HG02973 (cell line): ENCODE measurements around the gene ENTREP1.
"Not testable (repeated sequence)": the region's sequence is repeated elsewhere in the genome, so short reads cannot be mapped to it uniquely, and the experiment has no call there.

Experiments
- ATAC-seq: cut with Tn5 transposase; IDR thresholded peaks from one replicate; pipeline ENCODE4 v1.9.1; 2021; ENCODE audit warnings: moderate library complexity; ENCODE audit not compliant: unreplicated experiment

Gene ENTREP1

DNA sequence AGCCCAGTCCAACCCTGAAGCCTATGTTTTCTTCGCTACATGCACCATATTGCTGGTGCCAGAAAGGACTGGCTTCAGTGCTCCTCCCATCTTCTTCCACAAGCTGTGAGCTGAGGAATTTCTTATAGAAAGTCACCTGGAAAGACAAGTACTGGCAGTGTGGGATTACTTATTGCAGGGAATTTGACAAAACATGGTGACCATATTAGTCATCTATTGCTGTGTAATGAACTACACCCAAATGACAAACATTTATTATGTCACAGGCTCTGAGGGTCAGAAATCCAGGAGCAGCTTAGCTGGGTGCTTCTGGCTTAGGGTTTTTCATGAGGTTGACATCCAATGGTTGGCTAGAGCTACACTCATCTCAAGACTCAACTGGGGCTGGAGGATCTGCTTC, 75.5 kb downstream of the ENTREP1 start:
- no peak for ATAC-seq

DNA sequence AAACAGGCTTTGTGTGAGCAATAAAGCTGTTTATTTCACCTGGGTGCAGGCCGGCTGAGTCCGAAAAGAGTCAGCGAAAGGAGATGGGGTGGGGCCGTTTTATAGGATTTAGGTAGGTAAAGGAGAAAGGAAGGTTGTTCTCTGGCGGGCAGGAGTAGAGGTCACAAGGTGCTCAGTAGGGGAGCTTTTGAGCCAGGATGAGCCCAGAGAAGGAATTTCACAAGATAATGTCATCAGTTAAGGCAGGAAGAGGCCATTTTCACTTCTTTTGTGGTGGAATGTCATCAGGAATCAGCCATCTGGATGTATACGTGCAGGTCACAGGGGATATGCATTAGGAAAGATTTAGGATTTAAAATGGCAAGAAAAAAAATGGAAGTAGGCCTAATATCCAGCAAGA, 84.9 kb downstream of the ENTREP1 start:
- ATAC-seq: not testable (repeated sequence)

DNA sequence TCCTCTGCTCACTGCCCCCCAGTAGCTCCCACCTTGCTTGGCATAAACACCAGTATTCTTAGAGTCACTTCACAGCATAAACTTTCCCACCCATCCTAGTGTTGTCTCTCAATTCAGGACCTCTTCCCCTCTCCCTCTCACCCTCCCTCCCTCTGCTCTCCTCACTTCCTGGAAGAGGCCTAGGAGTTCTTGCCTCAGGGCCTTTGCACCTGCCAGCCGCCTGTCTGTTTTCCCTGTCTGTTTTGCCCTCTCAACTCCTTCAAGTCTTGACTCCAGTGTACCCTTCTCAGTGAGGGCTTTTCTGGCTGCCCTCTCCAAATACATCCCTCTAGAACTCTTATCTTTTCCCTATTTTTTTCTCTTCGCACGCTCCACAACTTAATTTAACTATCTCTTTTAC, 86.2 kb downstream of the ENTREP1 start:
- ATAC-seq: no peak

DNA sequence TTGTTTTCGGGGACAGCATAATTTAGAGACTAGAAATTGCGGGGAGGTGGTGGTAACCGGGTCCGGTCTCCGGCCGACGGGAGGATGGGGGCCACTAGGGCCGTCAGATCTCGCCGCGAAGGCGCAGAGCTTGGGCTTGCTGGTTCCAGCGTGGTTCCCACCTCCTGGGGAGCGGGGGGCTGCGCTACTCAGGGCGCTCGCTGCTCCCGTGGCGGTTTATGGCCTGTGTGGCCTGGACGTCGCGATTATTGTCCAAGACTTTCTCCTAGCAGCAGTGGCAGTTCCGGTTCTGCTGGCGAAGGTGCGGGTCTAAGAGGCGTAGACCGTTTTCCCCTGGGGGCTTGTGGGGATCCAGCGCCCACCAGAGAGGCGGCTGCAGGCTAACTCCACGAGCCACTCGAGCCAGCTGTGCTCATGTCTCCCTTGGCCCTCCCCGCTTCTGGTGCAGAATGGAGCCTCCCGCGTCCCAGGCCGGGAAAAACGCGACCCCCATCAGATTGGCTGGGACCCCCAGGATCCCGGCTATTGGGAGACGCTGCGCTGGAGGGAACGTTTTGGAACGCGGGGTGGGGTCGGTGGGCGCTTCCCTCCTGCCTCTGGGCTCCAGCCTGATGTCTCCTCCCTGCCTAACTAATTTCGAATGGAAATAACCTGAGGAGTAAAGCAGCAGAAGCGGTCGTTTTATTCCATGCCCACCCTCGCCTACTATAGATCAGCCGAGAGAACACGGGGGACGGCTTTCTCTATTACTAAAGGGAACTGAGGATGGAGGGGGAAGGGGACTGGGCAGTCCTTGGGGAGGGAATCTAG, 87.1 kb downstream of the ENTREP1 start:
- no peak for ATAC-seq

DNA sequence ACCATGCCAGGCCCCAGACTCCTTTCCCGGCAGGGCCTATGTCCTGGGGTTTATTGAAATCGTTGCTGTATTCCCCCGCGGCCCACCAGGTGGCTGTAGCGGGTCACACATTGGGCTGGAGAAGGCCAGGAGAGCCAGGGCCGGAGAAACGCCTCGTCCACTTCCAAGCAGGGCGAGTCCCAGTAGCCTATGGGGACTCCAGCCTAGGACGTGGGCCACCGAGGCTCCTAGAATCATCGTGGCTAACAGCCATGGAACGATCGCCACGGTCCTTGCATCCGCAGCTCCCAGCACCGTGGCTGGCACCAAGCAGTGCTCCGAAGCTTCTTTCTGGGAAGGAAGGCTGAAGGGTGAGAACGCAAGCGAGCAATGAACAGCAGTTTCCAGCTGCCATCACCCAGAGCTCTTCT, 87.7 kb downstream of the ENTREP1 start:
- no peak for ATAC-seq

DNA sequence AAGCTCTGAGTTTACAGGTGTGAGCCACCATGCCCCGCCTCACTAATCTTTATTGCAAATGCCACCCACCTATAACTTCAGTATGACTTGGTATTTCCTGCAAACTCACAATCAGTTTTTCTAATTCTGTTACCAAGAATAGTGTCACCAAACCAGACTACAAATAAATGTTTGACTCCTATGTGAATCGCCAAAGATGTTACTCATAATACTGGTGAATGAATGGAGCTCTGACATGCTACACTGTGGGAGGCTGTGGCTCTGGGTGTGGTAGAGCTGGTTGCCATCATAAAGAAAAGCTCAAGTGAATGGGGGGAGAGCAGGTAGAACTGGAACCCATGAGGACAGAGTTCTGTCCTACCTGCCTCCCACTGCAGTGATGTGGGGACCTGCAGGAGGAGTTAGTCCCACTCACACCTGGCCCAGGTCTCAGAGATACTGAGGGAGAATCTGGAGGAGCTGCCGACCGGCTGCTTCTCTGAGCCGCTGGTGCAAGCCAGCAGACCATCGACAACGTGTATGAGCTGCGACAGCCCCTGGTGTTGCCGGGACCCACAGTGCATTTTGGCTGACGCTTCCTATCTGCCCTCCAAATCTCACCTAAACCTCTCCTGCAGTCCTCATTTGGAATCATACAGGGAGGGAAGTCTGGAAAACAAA, 95.7 kb downstream of the ENTREP1 start:
- ATAC-seq: no peak

DNA sequence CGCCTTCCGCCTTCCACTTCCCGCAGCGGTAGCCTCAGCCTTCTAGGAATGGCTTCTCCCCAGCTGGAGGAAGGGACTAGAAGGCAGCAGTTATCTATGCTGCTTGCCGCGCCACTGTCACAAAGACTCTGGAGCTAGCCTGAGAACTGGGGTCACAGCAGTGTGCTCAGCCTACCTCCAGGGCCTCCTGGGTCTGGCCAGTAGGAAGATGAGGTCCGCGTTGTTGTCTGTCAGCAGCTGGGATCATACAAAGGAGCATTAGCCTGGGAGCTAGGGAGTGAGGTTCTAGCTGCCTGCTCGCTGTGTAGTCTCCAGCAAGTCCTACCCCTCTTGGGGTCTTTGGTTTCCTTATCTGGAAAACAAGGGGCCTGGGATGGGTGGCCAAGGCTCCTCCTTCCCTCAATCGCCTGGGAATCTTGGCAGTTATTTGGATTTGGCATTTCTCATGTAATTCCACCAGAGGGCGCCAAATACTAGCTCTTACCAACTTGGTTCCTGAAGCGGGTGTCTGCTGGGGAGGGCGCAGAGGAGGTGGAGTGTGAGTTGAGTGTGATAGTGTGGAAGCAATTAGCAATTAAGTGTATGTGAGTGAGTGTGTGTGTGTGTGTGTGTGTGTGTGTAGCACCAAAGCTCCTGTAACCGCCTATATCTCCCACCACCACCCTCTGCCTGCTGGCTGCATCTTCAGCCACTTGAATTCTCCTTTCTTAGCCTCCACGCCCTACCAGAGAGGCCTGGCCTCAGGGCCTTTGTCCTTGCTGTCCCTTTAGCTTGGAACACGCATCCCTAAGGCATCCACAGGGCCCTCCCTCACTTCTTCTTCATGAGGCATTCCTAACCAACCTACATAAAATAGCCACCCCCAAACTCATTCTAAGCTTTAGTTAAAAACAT, 97.1 kb downstream of the ENTREP1 start:
- no peak for ATAC-seq

DNA sequence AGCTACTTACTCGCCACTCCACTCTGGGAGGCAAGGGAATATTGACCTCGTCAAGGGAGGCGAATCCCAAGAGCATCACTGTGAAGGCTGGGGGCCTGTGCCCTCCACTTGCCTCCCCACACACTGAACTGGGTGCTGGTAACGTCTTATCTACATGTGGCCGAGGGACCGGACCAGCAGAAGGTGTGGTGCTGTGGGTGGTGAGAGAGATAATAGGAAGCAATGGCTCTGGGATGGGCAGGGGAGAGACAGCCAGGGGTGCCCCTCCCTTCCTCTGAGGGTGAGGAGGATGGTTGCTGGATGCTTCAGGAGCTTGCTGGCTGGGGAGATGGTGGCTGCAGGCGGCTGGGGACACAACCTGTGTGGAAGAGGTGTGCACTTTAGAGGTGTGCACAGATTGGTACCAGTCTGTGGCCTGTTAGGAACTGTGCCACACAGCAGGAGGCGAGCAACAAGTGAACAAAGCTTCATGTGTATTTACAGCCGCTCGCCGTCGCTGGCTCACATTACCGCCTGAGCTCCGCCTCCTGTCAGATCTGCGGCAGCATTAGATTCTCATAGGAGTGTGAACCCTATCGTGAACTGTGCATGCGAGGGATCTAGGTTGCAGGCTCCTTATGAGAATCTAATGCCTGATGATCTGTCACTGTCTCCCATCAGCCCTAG, 100.3 kb downstream of the ENTREP1 start:
- no peak for ATAC-seq

DNA sequence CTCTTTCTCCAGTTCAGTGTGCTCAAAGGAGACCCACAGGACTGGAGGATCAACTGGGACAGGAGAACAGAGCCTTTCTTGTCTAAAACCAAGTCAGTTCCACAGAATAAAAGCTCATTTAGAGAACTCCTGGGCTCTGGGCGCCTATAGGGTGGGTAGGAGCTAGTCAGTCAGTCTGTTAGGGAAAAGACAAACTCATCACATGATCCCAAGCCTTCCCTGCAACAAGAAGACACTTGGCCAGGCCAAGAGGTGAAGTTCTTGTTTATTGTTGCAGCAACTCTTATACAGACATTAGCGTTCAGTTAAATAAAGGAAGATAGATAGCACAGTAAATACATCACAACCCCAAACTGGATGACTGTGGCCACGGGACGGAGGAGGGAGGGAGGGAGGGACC, 102.3 kb downstream of the ENTREP1 start:
- ATAC-seq: no peak

DNA sequence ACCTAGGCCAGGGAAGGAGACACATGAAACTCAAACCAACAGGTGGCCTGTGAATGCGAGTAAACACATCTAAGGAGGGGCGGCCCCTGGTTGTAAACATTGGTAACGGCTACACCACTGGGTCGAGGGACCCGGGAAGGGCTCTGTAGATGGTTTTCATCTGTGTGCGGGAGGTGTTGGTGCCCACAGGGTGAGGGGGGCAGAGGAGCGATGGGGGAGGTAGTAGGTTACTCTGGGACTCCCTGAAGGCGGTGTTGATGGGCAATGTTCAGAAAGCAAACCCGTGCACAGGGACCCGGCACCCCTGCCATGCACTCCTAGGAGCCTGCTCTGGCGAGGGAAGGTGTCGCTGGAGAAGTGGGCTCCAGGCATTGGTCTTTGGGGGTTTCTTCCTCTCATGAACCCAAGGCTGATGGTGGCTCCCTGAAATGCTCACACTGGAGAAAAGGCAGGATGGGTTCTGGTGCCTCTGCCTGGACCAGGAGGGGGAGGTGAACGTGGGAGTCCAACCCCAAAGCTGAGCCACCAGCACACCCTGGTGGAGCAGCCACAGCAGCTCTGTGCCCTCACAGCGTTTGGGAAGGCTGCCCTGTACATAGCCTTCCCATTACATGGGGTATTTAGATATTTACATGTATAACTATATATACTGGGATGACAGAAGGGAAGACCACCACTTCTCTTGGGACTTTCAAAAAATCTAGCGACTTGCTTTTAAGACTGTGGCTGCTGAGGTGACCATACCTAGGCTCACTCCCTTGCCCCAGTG, 103.2 kb downstream of the ENTREP1 start:
- ATAC-seq: no peak

DNA sequence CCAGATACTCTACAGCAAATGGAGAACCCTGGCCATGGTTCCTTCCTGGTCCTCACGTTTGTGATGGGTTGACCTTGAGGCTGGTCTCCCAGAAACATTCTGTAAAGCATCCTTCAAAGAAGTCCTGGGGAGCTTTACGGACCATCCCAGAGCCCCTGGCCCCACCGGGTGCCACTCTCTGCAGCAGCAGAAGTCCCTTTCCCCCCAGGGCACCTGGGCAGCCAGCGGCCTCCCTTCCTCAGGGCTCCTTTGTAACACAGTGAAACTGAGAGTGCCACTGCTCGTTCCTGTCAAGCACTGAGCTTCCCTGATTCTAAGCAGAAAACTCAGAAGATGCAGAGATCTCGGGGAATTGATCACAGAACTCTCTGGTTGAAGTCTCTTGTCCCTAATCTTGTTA, 104.3 kb downstream of the ENTREP1 start:
- no peak for ATAC-seq

DNA sequence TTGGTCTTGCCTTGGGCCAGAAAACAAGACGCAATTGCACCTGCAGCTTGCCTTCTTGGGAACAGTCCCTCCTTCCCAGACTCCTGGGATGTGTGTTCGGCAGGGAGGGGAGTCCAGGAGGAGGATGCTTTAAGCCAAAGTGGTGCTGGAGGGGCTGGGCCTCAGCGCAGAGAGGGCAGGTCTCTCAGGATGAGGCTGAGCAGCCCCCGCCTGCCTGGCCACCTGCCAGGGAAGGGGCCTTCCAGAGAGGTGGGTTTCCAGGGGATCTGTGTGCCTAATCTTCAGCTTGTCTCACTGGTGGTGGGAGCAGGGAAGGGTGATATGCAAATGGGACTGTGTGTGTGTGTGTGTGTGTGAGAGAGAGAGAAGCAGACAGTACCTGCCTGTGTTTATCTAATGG, 105.2 kb downstream of the ENTREP1 start:
- no peak for ATAC-seq

DNA sequence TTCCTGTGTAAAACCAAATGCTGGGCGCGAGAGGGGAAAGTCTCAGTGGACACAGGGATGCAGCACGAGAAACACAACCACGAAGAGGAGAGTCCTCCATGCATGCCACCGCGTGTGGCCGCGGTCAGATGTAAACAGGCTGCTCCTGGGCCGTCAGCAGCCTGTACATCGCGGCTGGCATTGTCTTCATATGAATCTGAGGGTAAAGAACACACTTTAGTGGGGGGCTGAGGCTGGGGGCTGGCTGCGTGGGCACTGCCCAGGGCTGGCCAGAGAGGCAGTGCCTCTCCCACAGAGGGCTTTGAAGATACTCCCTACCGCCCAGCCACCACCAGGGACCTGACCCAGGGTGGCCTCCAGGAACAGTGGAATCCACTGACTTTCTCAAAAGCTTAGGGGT, 106.2 kb downstream of the ENTREP1 start:
- no peak for ATAC-seq

DNA sequence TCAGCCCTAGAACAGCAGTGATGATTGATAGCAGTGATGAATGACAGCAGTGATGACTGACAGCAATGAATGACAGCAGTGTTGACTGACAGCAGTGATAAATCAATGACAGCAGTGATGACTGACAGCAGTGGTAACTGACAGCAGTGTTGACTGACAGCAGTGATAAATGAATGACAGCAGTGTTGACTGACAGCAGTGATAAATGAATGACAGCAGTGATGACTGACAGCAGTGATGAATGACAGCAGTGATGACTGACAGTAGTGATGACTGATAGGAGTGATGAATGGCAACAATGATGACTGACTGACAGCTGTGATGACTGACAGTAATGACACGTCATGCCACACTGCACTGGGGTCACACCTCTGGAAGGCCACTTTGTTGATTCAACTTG, 106.8 kb downstream of the ENTREP1 start:
- ATAC-seq: no peak

DNA sequence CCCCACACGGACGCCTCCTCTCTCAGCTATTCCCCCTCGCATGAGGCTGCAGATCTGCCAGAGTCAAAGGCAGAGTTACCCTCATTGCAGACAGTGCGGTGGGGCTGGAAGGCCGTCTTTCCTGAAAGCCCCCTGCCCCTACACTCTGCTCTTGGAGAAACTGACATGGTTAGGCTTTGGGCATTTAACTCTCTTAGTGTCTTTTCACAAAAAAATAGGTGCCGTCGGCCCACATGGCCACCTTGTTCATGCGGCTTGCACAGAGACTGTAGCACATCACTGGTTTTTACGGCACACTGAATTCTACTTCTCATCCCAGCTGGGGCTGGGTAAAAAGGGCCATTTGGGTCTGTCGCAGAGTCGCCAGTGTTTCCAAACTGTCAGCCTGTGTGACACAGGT, 107.6 kb downstream of the ENTREP1 start:
- no peak for ATAC-seq

DNA sequence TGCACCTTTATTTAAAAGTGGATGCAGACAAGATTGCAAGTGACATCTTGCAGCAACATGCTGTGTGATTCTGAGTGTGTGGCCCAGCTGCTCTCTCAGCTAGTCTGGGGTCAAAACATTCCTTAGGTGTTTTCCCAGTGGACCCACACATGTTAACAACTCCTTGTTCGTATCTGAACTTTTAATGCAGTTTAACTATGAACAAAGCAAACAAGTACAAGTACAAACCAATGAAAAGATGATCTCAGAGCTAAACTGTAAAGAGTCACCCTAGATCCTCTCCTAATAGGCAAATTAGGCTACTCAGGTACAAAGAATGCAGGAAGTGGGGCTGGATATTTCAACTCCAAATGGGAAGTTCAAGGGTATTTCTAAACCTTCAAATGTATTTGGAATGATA, 108.4 kb downstream of the ENTREP1 start:
- no peak for ATAC-seq

DNA sequence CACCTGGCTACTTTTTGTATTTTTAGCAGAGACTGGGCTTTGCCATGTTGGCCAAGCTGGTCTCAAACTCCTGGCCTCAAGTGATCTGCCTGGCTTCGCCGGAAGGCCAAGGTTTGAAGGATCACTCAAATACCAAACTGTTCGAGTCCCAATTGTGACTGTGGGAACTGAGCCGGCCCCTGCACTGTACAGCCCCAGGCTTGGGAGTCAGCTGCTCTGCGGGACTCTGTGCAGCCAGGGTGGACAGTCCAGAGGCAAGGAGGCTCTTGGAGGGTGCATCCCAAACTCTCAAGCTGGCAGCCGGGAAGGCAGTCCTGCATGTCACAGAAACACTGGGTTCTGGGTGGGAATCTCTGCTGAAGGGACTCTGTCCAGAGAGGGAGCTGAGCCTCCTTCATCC, 109.0 kb downstream of the ENTREP1 start:
- ATAC-seq: no peak

DNA sequence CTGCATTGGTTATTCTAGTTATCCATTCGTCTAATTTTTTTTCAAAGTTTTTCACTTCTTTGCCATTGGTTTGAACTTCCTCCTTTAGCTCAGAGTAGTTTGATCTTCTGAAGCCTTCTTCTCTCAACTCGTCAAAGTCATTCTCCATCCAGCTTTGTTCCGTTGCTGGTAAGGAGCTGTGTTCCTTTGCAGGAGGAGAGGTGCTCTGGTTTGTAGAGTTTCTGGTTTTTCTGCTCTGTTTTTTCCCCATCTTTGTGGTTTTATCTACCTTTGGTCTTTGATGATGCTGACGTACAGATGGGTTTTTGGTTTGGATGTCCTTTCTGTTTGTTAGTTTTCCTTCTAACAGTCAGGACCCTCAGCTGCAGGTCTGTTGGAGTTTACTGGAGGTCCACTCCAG, 114.6 kb downstream of the ENTREP1 start:
- ATAC-seq: not testable (repeated sequence)

DNA sequence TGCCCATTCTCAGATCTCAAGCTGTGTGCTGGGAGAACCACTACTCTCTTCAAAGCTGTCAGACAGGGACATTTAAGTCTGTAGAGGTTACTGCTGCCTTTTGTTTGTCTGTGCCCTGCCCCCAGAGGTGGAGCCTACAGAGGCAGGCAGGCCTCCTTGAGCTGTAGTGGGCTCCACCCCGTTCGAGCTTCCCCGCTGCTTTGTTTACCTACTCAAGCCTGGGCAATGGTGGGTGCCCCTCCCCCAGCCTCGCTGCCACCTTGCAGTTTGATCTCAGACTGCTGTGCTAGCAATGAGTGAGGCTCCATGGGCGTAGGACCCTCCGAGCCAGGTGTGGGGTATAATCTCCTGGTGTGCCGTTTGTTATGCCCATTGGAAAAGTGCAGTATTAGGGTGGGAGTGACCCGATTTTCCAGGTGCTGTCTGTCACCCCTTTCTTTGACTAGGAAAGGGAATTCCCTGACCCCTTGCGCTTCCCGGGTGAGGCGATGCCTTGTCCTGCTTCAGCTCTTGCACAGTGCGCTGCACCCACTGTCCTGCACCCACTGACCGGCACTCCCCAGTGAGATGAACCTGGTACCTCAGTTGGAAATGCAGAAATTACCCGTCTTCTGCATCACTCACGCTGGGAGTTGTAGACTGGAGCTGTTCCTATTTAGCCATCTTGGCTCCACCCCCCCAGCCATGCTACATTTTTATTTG, 115.4 kb downstream of the ENTREP1 start:
- not testable (repeated sequence) for ATAC-seq
